Endothelial cell of umbilical vein (primary cell): ENCODE results near the gene MMP19.

Source experiments
- EZH2 ChIP-seq: IDR thresholded peaks from 2 replicates; pipeline ENCODE4 v1.6.1; 2012; ENCODE audit warnings: borderline replicate concordance, low read depth, mild to moderate bottlenecking, moderate library complexity, low read length, inconsistent platforms; ENCODE audit not compliant: severe bottlenecking
- POLR2A ChIP-seq: IDR thresholded peaks from 2 replicates; pipeline ENCODE4 v1.6.1; 2012; ENCODE audit warnings: low read depth, mild to moderate bottlenecking, control low read depth, low read length
- POLR2AphosphoS5 ChIP-seq: IDR thresholded peaks from 2 replicates; pipeline ENCODE4 v1.6.1; 2012; ENCODE audit warnings: low read depth, mild to moderate bottlenecking, control low read depth, low read length, moderate library complexity; ENCODE audit not compliant: insufficient read depth
- TF ChIP-seq, protein P1 (sequence below), 2 donors: IDR thresholded peaks; 1 replicate in 1 of 2; 2 replicates in 1 of 2; pipeline ENCODE4 v1.5.1; 2011; ENCODE audit warnings: low read length in 2 of 2, mild to moderate bottlenecking in 2 of 2, moderate library complexity in 2 of 2, control low read depth in 1 of 2, inconsistent platforms in 1 of 2, low read depth in 1 of 2; ENCODE audit not compliant: insufficient read depth in 1 of 2; ENCODE audit errors: extremely low read depth in 1 of 2
- TF ChIP-seq, protein P2 (sequence below): IDR thresholded peaks from 2 replicates; pipeline ENCODE4 v1.6.1; 2011; ENCODE audit not compliant: insufficient read depth, insufficient read length

DNA sequence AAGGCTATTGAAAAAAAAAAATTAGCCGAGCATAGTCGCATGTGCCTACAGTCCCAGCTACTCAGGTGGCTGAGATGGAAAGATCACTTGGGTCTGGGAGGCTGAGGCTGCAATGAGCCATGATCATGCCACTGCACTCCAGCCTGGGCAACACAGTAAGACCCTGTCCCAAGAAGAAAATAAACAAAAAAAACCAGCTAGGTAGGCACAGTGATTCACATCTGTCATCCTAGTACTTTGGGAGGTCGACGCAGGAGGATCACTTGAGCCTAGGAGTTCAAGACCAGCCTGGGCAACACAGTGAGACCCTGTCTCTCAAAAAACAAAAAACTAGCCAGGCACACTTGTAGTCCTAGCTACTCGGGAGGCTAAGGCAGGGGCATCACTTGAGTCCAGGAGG lies 33.5 kb downstream of the MMP19 start:
- no peak for TF ChIP-seq POLR2A
- TF ChIP-seq POLR2AphosphoS5 = no peak
- TF ChIP-seq, protein P1, sequence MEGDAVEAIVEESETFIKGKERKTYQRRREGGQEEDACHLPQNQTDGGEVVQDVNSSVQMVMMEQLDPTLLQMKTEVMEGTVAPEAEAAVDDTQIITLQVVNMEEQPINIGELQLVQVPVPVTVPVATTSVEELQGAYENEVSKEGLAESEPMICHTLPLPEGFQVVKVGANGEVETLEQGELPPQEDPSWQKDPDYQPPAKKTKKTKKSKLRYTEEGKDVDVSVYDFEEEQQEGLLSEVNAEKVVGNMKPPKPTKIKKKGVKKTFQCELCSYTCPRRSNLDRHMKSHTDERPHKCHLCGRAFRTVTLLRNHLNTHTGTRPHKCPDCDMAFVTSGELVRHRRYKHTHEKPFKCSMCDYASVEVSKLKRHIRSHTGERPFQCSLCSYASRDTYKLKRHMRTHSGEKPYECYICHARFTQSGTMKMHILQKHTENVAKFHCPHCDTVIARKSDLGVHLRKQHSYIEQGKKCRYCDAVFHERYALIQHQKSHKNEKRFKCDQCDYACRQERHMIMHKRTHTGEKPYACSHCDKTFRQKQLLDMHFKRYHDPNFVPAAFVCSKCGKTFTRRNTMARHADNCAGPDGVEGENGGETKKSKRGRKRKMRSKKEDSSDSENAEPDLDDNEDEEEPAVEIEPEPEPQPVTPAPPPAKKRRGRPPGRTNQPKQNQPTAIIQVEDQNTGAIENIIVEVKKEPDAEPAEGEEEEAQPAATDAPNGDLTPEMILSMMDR (IDR thresholded peaks at IDR 0.05; ENCODE audit: extremely low read depth in 1 of 2, insufficient read depth in 1 of 2, low read depth in 1 of 2, low read length in 2 of 2) = no peak
- TF ChIP-seq, protein P2, sequence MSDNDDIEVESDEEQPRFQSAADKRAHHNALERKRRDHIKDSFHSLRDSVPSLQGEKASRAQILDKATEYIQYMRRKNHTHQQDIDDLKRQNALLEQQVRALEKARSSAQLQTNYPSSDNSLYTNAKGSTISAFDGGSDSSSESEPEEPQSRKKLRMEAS = no peak
- no peak for TF ChIP-seq EZH2
